Measurements from ENCODE around the gene ODAD2.

The ODAD2 gene

DNA sequence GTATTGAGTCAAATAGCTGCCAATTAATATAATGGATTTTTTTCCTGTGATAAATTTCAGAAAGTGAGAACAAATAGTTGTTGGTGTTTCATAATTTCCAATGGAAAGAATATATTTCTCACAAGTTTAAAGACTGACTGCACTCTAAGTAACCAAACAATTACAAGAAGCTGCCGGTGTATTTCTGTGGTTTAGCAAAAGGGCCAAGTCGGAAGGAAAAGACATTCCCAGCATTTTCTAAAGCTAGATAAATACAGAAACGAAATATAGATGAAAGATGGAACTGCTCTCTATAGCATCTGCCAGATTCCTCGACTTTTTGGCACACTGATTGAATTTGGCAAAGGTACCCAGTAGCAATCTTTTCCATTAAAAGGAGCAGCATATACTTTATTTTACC lies 160.5 kb downstream of the ODAD2 start:
- H3K4me3 ChIP-seq (ENCODE audit: low read depth, low read length) = no peak overlapping the region
- TF ChIP-seq, protein P1, sequence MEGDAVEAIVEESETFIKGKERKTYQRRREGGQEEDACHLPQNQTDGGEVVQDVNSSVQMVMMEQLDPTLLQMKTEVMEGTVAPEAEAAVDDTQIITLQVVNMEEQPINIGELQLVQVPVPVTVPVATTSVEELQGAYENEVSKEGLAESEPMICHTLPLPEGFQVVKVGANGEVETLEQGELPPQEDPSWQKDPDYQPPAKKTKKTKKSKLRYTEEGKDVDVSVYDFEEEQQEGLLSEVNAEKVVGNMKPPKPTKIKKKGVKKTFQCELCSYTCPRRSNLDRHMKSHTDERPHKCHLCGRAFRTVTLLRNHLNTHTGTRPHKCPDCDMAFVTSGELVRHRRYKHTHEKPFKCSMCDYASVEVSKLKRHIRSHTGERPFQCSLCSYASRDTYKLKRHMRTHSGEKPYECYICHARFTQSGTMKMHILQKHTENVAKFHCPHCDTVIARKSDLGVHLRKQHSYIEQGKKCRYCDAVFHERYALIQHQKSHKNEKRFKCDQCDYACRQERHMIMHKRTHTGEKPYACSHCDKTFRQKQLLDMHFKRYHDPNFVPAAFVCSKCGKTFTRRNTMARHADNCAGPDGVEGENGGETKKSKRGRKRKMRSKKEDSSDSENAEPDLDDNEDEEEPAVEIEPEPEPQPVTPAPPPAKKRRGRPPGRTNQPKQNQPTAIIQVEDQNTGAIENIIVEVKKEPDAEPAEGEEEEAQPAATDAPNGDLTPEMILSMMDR (IDR thresholded peaks at IDR 0.05; ENCODE audit: low read depth, low read length) = no peak

DNA sequence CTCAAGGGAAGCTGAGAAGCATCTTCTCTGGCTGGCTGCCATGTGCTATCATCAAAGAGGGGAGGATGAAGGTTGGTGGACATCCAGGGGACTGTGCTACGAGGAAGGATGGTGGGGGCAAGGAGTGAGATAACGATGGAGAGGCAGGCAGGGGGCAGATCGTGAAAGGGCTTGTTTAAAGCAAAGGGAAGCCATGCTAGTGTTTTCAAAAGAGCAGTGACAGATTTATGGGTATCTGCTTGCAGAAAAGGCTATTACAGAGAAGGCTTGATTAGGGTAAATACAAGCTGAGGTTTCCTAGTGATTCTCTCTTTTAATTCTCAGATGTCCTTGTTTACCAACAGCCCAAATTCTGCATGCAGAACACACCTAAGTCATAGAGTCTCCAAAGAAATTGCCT lies 164.4 kb downstream of the ODAD2 start:
- no peak overlapping the region for H3K4me3 ChIP-seq (ENCODE audit: low read depth, low read length)
- TF ChIP-seq, protein P1 (IDR thresholded peaks at IDR 0.05; ENCODE audit: low read depth, low read length) = no peak

DNA sequence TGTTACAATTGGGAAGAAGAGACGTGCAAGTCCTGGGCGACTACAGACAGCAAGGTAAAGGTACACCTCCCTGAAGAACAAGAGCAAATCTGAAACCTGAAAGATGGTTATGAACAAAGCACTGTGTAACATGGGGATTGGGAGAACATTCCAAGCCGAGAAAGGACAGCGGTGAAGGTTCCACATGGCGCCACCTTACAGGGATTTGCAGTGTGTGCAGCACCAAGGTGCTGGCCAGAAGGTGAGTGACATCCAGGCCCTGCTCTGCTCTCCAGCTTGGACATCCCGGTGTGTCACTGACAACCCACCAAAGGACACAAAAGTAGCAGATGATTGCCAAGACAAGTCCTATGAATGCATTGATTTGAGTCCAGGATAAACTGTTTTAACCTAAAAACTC lies 165.1 kb downstream of the ODAD2 start:
- no peak overlapping the region for H3K4me3 ChIP-seq (ENCODE audit: low read depth, low read length)
- TF ChIP-seq, protein P1 (IDR thresholded peaks at IDR 0.05; ENCODE audit: low read depth, low read length) = no peak

DNA sequence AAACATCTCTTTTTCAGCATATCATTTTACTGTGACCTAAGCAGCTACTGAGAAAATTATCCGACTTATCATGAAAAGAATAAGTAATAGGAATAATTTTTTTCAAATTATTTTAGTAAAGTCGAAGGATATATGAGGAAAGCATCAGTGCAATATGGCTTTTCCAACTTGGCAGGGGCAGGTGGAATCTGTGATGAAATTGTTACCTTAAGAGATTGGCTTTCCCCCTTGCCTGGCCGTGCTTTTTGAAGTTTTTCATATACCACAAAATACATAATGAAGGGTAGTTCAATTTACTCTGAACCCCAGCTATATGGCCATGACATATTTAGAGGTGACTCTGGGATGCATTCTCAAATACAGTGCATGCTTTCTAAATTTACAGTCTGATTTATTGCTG lies 166.1 kb downstream of the ODAD2 start:
- TF ChIP-seq, protein P1 (IDR thresholded peaks at IDR 0.05; ENCODE audit: low read depth, low read length) = no peak
- H3K4me3 ChIP-seq (ENCODE audit: low read depth, low read length) = no peak overlapping the region

DNA sequence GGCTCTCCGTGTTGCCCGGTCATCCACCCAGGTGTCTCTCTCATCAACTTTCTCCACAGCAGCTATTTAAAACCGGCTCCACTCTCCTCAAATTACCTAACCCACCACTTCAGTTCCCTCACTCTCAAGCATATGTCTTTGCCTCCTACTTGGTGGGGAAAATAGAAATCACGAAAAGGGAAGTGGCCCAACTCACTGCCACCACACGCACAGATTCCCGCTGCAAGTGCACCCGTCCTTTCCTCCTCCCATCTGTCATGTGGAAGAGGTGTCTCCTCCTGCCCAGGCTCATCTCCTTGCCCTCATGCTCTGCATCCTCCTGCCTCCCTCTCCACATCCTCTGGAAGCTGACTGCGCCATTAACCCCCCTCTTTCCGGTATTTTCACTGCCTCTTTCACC lies 172.5 kb downstream of the ODAD2 start:
- no peak overlapping the region for H3K4me3 ChIP-seq (ENCODE audit: low read depth, low read length)
- TF ChIP-seq, protein P1 (IDR thresholded peaks at IDR 0.05; ENCODE audit: low read depth, low read length) = no peak

DNA sequence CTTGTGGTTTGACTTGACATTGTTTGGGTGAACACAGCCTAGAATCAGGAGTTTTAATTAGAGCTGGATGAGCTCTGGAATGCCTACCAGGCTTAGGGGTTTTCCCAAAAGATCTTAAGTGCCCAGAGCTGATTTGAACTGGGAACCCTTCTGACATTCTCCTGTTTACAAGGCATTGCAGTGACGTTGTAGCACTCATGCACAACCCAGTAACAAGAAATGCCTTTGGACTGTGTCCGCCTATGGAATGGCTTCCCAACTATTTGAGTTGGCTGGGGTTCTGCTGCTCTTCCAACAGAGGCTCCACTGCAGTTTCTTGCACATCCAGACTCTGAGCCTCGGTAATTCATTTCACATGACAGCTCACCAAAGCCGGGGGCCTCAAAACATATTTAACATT lies 176.6 kb downstream of the ODAD2 start:
- H3K4me3 ChIP-seq (ENCODE audit: low read depth, low read length) = no peak overlapping the region
- TF ChIP-seq, protein P1 (IDR thresholded peaks at IDR 0.05; ENCODE audit: low read depth, low read length) = no peak

DNA sequence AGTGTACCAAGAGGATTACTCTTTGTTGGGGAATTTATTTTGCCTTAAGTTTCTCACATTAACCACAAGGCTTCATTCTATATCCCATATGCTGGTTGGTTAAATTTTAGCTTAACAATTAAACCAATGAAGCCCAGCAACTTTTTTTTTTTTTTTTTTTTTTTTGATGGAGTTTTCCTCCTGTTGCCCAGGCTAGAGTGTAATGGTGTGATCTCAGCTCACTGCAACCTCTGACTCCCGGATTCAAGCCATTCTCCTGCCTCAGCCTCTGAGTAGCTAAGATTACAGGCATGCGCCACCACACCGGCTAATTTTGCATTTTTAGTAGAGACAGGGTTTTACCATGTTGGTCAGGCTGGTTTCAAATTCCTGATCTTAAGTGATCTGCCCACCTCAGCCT lies 178.2 kb downstream of the ODAD2 start:
- no peak overlapping the region for H3K4me3 ChIP-seq (ENCODE audit: low read depth, low read length)
- TF ChIP-seq, protein P1 (IDR thresholded peaks at IDR 0.05; ENCODE audit: low read depth, low read length) = no peak
